Measurements from ENCODE around the gene PLA2G12A.
A peak's percentile ranks its signal among the peaks of the same experiment; 100 is the strongest.

The PLA2G12A gene

DNA sequence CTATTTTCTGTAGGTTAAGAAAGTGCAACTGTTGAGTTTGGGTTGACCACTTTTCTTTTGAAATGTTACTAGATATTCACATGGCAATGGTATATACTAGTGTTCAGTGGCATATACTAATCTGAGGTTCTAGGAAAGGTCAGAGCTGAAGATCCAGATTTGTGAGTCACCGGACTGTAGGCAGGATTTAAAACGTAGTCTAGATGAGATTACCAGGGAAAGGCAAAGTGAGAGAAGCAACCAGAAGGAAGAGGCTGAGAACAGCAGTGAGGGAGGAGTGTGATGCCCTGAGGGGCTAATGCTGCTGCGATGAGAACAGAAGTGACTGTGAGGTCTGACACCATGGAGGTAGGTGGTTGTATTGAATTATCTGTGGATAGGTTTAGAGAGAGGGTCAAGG is 9.7 kb upstream of the PLA2G12A start:
- TF ChIP-seq ZNF274 (IDR thresholded peaks at IDR 0.05; ENCODE audit: low read depth, low read length): no peak
- TF ChIP-seq YY1 (IDR thresholded peaks at IDR 0.05; ENCODE audit: insufficient read depth, insufficient read length): no peak
- no peak for TF ChIP-seq SUZ12 (IDR thresholded peaks at IDR 0.05; ENCODE audit: extremely low read depth, insufficient read depth, insufficient read length)
- Histone ChIP-seq H3K9ac (ENCODE audit: insufficient read length, low read depth) (no peak overlapping the region), H3K36me3 (ENCODE audit: insufficient read depth, insufficient read length, low read length) (no peaks in the 10 kb centered on the region), H3K4me1 (ENCODE audit: insufficient read depth, insufficient read length) (no peaks in the 10 kb centered on the region), H3K27me3 (ENCODE audit: insufficient read depth, insufficient read length) (no peaks in the 10 kb centered on the region), H3K9me3 (ENCODE audit: insufficient read depth, low read length) (no peaks in the 10 kb centered on the region), H3K4me3 (ENCODE audit: insufficient read length, low read depth) (no peak overlapping the region)
- no peak for DNase-seq (ENCODE audit: low read depth, low spot score)

DNA sequence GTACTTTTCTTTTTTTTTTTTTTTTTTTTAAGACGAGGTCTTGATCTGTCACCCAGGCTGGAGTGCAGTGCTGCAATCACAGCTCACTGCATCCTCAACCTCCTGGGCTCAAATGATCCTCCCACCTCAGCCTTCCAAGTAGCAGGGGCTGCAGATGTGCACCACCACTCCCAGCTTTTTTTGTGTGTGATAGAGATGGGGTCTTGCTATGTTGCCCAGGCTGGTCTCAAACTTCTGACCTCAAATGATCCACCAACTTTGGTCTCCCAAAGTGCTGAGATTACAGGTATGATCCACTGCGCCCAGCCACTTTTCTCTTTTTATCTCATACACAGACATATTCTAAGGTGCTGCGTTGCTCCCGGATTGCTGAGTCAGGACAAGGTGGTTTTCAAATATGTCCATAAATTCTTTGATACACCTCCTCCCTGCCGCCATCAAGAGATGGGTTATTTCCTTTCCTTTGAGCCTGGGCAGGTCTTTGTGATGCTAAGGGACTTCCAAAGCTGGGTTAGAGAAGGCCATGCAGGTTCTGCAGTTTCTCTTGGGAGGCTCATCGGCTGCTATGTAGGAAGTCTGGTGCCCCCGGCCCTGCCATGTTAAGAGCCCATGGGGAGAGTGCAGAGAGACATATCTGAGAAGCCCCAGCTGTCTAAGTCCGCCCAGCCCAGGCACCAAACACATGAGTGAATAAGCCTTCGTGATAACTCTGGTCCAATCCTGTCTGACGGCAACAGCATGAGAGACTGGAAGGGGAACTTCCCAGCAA is 8.4 kb upstream of the PLA2G12A start:
- Histone ChIP-seq H3K27me3 (ENCODE audit: insufficient read depth, insufficient read length) (no peaks in the 10 kb centered on the region), H3K4me3 (ENCODE audit: insufficient read length, low read depth) (no peak overlapping the region), H3K4me1 (ENCODE audit: insufficient read depth, insufficient read length) (no peaks in the 10 kb centered on the region), H3K9ac (ENCODE audit: insufficient read length, low read depth) (no peak overlapping the region), H3K36me3 (ENCODE audit: insufficient read depth, insufficient read length, low read length) (no peaks in the 10 kb centered on the region), H3K9me3 (ENCODE audit: insufficient read depth, low read length) (no peaks in the 10 kb centered on the region)
- no peak for DNase-seq (ENCODE audit: low read depth, low spot score)
- TF ChIP-seq ZNF274 (IDR thresholded peaks at IDR 0.05; ENCODE audit: low read depth, low read length): no peak
- TF ChIP-seq SUZ12 (IDR thresholded peaks at IDR 0.05; ENCODE audit: extremely low read depth, insufficient read depth, insufficient read length): no peak
- TF ChIP-seq YY1 (IDR thresholded peaks at IDR 0.05; ENCODE audit: insufficient read depth, insufficient read length): no peak

DNA sequence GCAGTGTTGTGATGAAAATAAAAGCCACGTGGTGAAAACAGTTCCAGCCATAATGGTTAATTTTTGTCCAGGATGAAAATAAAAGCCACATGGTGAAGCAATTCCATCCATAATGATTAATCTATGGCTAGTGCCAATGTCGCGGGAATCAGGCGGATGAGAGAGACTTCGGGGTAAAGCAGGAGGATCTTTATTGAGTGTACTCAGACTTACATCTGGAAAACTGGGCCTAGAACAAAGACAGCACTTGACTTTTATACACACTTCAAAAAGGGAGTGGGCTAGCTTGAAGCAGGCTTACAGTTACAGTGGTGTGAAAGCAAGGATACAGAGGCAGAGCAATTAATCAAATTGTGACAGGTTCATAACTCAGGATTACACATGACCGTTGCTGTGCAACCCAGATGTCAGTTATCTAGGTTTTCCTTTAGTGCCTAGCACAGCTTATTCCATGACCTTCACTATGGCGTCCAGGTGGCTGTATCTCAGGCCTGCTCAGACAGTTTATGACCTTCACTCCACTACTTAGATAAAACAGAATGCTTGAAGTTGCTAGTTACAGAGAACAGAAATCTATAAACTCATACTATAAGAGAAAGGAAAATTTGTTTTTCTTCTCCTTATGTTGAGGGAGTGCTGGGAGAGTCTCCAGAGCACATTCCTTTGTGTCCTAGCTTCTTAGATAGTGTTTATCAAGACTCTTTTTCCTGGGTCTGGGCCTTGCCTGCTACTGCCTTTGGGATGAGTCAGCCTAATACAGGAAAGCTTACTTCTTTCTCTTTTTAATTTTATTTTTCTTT is 5.9 kb upstream of the PLA2G12A start:
- no peaks in the 10 kb centered on the region for H3K27me3 ChIP-seq (ENCODE audit: insufficient read depth, insufficient read length)
- H3K9ac ChIP-seq (ENCODE audit: insufficient read length, low read depth): no peak overlapping the region
- H3K9me3 ChIP-seq (ENCODE audit: insufficient read depth, low read length): no peaks in the 10 kb centered on the region
- H3K4me3 ChIP-seq (ENCODE audit: insufficient read length, low read depth): no peak overlapping the region
- DNase-seq (ENCODE audit: low read depth, low spot score): no peak
- no peaks in the 10 kb centered on the region for H3K4me1 ChIP-seq (ENCODE audit: insufficient read depth, insufficient read length)
- TF ChIP-seq YY1 (IDR thresholded peaks at IDR 0.05; ENCODE audit: insufficient read depth, insufficient read length): no peak
- TF ChIP-seq ZNF274 (IDR thresholded peaks at IDR 0.05; ENCODE audit: low read depth, low read length): no peak
- no peak for TF ChIP-seq SUZ12 (IDR thresholded peaks at IDR 0.05; ENCODE audit: extremely low read depth, insufficient read depth, insufficient read length)
- H3K36me3 ChIP-seq (ENCODE audit: insufficient read depth, insufficient read length, low read length): no peaks in the 10 kb centered on the region

DNA sequence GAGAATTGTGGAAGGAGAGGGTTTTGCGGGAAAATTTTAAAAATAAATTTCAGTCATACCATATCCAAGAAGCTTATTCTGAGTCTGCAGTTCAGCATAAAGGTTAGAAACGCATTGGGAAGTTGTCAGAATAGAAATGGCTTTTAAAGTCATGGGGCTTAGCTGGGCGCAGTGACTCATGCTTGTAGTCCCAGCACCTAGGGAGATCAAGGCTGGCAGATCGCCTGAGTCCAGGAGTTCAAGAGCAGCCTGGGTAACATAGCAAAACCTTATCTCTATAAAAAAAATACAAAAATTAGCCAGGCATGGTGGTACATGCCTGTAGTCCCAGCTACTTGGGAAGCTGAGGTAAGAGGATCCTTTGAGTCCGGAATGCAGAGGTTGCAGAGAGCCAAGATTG is 3.9 kb upstream of the PLA2G12A start:
- TF ChIP-seq ZNF274 (IDR thresholded peaks at IDR 0.05; ENCODE audit: low read depth, low read length): no peak
- TF ChIP-seq YY1 (IDR thresholded peaks at IDR 0.05; ENCODE audit: insufficient read depth, insufficient read length): no peak
- TF ChIP-seq SUZ12 (IDR thresholded peaks at IDR 0.05; ENCODE audit: extremely low read depth, insufficient read depth, insufficient read length): no peak
- H3K27me3 ChIP-seq (ENCODE audit: insufficient read depth, insufficient read length): no peaks in the 10 kb centered on the region
- no peaks in the 10 kb centered on the region for H3K36me3 ChIP-seq (ENCODE audit: insufficient read depth, insufficient read length, low read length)
- no peaks in the 10 kb centered on the region for H3K9me3 ChIP-seq (ENCODE audit: insufficient read depth, low read length)
- no peak for DNase-seq (ENCODE audit: low read depth, low spot score)
- H3K4me1 ChIP-seq (ENCODE audit: insufficient read depth, insufficient read length): no peaks in the 10 kb centered on the region
- H3K4me3 ChIP-seq (ENCODE audit: insufficient read length, low read depth): no peak overlapping the region
- no peak overlapping the region for H3K9ac ChIP-seq (ENCODE audit: insufficient read length, low read depth)

DNA sequence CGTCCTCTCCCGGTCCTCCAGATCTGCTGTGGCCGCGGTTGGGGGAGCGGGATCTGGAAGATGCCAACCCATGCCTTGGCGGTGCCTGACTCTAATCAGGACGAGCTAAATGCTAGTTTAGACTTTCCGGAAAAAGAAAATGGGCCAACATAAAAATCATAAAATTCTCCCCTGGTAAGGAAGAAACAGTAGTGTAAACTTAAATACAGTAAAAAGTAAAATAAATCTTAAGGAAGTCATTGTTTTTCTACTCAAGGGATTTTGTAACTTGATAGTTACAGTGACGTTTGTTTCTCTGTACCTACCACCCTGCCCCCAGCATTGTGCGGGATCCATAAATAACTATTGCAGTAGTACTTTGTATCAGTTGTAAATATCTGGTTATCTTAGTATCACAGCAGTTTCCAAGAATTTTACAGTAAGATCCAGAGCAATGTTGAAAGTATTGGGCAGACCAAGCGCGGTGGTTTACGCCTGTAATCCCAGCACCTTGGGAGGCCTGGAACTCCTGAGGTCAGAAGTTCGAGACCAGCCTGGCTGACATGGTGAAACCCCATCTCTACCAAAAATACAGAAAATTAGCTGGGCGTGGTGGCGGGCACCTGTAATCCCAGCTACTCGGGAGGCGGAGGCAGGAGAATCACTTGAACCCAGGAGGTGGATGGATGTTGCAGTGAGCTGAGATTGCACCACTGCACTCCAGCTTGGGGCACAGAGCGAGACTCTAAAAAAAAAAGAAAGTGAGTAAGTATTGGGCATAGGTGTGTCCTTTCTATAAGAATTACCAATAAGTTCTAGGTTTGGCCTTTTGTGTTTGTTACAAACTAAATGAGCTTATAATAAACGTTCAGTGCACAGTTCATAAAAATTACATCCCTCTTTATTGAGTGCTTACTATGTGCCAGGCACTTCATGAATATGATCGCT is 1.0 kb upstream of the PLA2G12A start:
- DNase-seq (ENCODE audit: low read depth, low spot score): peak; percentile 16
- Histone ChIP-seq H3K4me3 (ENCODE audit: insufficient read length, low read depth) (peak overlapping the region; percentile 71), H3K9ac (ENCODE audit: insufficient read length, low read depth) (peak overlapping the region; percentile 76), H3K9me3 (ENCODE audit: insufficient read depth, low read length) (no peaks in the 10 kb centered on the region), H3K36me3 (ENCODE audit: insufficient read depth, insufficient read length, low read length) (no peaks in the 10 kb centered on the region), H3K4me1 (ENCODE audit: insufficient read depth, insufficient read length) (no peaks in the 10 kb centered on the region), H3K27me3 (ENCODE audit: insufficient read depth, insufficient read length) (no peaks in the 10 kb centered on the region)
- TF ChIP-seq SUZ12 (IDR thresholded peaks at IDR 0.05; ENCODE audit: extremely low read depth, insufficient read depth, insufficient read length) (no peak), YY1 (IDR thresholded peaks at IDR 0.05; ENCODE audit: insufficient read depth, insufficient read length) (no peak), ZNF274 (IDR thresholded peaks at IDR 0.05; ENCODE audit: low read depth, low read length) (no peak)

DNA sequence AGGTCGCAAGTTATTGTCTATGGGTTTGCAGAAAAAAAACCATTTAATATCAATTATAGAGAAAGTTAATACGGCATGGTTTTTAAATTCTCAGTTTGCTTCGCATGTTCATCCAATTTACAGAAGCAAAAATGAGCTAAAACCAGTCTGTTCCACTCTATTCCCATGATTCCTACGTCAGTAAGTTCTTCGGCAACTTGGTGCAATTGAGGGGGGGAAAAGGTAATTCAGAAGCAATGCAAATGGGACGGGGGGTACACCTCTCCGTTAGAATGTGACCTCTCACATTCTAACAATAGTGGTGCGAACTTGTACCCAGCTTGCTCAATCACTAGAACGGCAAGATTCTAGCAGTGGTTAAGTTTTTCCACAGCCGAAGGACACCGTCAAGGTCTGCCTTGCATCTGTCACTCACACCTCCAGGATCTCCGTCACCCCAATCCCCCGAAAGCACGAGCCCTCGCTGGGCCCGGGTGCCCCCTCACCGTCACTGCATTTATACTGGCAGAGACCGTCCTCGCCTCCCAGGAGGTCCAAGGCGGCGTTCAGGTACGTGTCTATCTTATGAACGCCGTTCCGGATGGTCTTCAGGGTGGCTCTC is 653 bp downstream of the PLA2G12A start:
- Histone ChIP-seq H3K36me3 (ENCODE audit: insufficient read depth, insufficient read length, low read length) (no peaks in the 10 kb centered on the region), H3K9me3 (ENCODE audit: insufficient read depth, low read length) (no peaks in the 10 kb centered on the region), H3K4me1 (ENCODE audit: insufficient read depth, insufficient read length) (no peaks in the 10 kb centered on the region), H3K4me3 (ENCODE audit: insufficient read length, low read depth) (peak overlapping the region; percentile 70), H3K27me3 (ENCODE audit: insufficient read depth, insufficient read length) (no peaks in the 10 kb centered on the region), H3K9ac (ENCODE audit: insufficient read length, low read depth) (peak overlapping the region; percentile 86)
- no peak for TF ChIP-seq ZNF274 (IDR thresholded peaks at IDR 0.05; ENCODE audit: low read depth, low read length)
- no peak for TF ChIP-seq YY1 (IDR thresholded peaks at IDR 0.05; ENCODE audit: insufficient read depth, insufficient read length)
- TF ChIP-seq SUZ12 (IDR thresholded peaks at IDR 0.05; ENCODE audit: extremely low read depth, insufficient read depth, insufficient read length): no peak
- no peak for DNase-seq (ENCODE audit: low read depth, low spot score)
